ENCODE measurements around the gene ZIC2.

The ZIC2 gene

GRCh38 chr13:99985886-99986527, 4.4 kb downstream of the ZIC2 start:
- no peak for DNase-seq (ENCODE audit: low read depth in 2 of 2)

- DNase-seq (ENCODE audit: low read depth in 2 of 2) = no peak
These were observed 5.2 kb downstream of the ZIC2 start for GRCh38 chr13:99986741-99987140.

- no peak for DNase-seq (ENCODE audit: low read depth in 2 of 2)
These were observed 5.8 kb downstream of the ZIC2 start for GRCh38 chr13:99987154-99988019.

GRCh38 chr13:99988529-99989275, 7.1 kb downstream of the ZIC2 start:
- no peak for DNase-seq (ENCODE audit: low read depth in 2 of 2)

GRCh38 chr13:99989276-99990125, 7.9 kb downstream of the ZIC2 start:
- DNase-seq (ENCODE audit: low read depth in 2 of 2) = no peak

- no peak for DNase-seq (ENCODE audit: low read depth in 2 of 2)
These were observed 8.8 kb downstream of the ZIC2 start for GRCh38 chr13:99990126-99990977.

GRCh38 chr13:99991013-99991827, 9.6 kb downstream of the ZIC2 start:
- no peak for DNase-seq (ENCODE audit: low read depth in 2 of 2)

GRCh38 chr13:99991828-99992775, 10.5 kb downstream of the ZIC2 start:
- DNase-seq (ENCODE audit: low read depth in 2 of 2) = no peak

- no peak for DNase-seq (ENCODE audit: low read depth in 2 of 2)
These were observed 11.4 kb downstream of the ZIC2 start for GRCh38 chr13:99992949-99993351.

GRCh38 chr13:99993660-99994637, 12.4 kb downstream of the ZIC2 start:
- DNase-seq (ENCODE audit: low read depth in 2 of 2) = no peak

GRCh38 chr13:99994638-99995020, 13.0 kb downstream of the ZIC2 start:
- no peak for DNase-seq (ENCODE audit: low read depth in 2 of 2)

GRCh38 chr13:99995104-99995588, 13.6 kb downstream of the ZIC2 start:
- no peak for DNase-seq (ENCODE audit: low read depth in 2 of 2)

GRCh38 chr13:99995589-99996380, 14.2 kb downstream of the ZIC2 start:
- DNase-seq (ENCODE audit: low read depth in 2 of 2) = no peak

GRCh38 chr13:99996381-99996973, 14.9 kb downstream of the ZIC2 start:
- no peak for DNase-seq (ENCODE audit: low read depth in 2 of 2)

- no peak for DNase-seq (ENCODE audit: low read depth in 2 of 2)
These were observed 16.2 kb downstream of the ZIC2 start for GRCh38 chr13:99997702-99998214.

GRCh38 chr13:99998261-99998660, 16.7 kb downstream of the ZIC2 start:
- no peak for DNase-seq (ENCODE audit: low read depth in 2 of 2)
